K562 (cell line): ENCODE data around the gene TMEM242. TPM values are rescaled to one million over a fixed set of nuclear protein-coding genes. Genes with fewer than 3 reads are reported as not detected.

Experiments used
- C11orf30 ChIP-seq: fragments of 450-650 bp; IDR thresholded peaks from 2 replicates; pipeline ENCODE4 v1.6.1; 2016; ENCODE audit warnings: low read depth, mild to moderate bottlenecking
- CBFA2T2 ChIP-seq: fragments of 450-650 bp; conservative IDR thresholded peaks from 2 replicates; pipeline ENCODE4 v1.6.1; 2017; ENCODE audit warnings: mild to moderate bottlenecking
- CBX5 ChIP-seq: IDR thresholded peaks from 2 replicates; pipeline ENCODE4 v1.6.1; 2014; ENCODE audit warnings: low read depth, borderline replicate concordance
- CHD1 ChIP-seq: fragments of 200-600 bp; sonication (generic); IDR thresholded peaks from one replicate; pipeline ENCODE4 v1.6.1; 2012; ENCODE audit warnings: mild to moderate bottlenecking, moderate library complexity, low read length, inconsistent platforms
- CXXC5 ChIP-seq: fragments of 250-450 bp; sonication (Bioruptor Pico); IDR thresholded peaks from 2 replicates; pipeline ENCODE4 v1.8.0; 2022; ENCODE audit warnings: inconsistent platforms, mild to moderate bottlenecking, moderate library complexity
- HDAC1 ChIP-seq, 2 experiments: fragments of 450-650 bp; IDR thresholded peaks; 2 replicates each; pipeline ENCODE4 v1.6.1; 2016 to 2017; ENCODE audit warnings: inconsistent platforms in 1 of 2, mild to moderate bottlenecking in 1 of 2, moderate library complexity in 1 of 2
- HMG20A ChIP-seq: fragments of 450-650 bp; formaldehyde crosslinking; conservative IDR thresholded peaks from 2 replicates; pipeline ENCODE4 v1.4.0; 2020; ENCODE audit warnings: mild to moderate bottlenecking, mixed read lengths
- HNRNPLL ChIP-seq: fragments of 200-400 bp; formaldehyde crosslinking; IDR thresholded peaks from 2 replicates; pipeline ENCODE4 v1.6.1; 2017; ENCODE audit warnings: low read length, low read depth, mild to moderate bottlenecking; ENCODE audit not compliant: poor library complexity, severe bottlenecking
- IRF1 ChIP-seq: sonication (generic); formaldehyde crosslinking; IDR thresholded peaks from 2 replicates; pipeline ENCODE4 v1.8.0; 2022; ENCODE audit warnings: missing genetic modification reagents, mild to moderate bottlenecking, borderline replicate concordance
- MED1 ChIP-seq: sonication (generic); formaldehyde crosslinking; IDR thresholded peaks from 2 replicates; pipeline ENCODE4 v1.8.1; 2023; ENCODE audit warnings: missing genetic modification reagents, borderline replicate concordance
- NBN ChIP-seq: fragments of 450-650 bp; IDR thresholded peaks from 2 replicates; pipeline ENCODE4 v1.6.1; 2016; ENCODE audit warnings: low read depth, mild to moderate bottlenecking
- NONO ChIP-seq, 2 experiments: fragments of 200-400 bp in 1 of 2; fragments of 450-650 bp in 1 of 2; formaldehyde crosslinking in 1 of 2; IDR thresholded peaks; 2 replicates each; pipeline ENCODE4 v1.6.1; 2017; ENCODE audit warnings: low read depth in 2 of 2, mild to moderate bottlenecking in 2 of 2, moderate library complexity in 2 of 2, low read length in 1 of 2
- NR2C2 ChIP-seq, 2 experiments: fragments of 200-800 bp in 1 of 2; sonication (Bioruptor generic) in 1 of 2; sonication (generic) in 1 of 2; formaldehyde crosslinking in 1 of 2; IDR thresholded peaks; 2 replicates each; pipeline versions ENCODE4 v1.6.1 to v1.8.0; 2016 to 2022; ENCODE audit warnings: mild to moderate bottlenecking in 1 of 2, missing compliant biosample characterization in 1 of 2, missing genetic modification characterization in 1 of 2, missing genetic modification reagents in 1 of 2
- PKNOX1 ChIP-seq: fragments of 450-650 bp; IDR thresholded peaks from 2 replicates; pipeline ENCODE4 v1.6.1; 2016
- RCOR1 ChIP-seq, 2 experiments: IDR thresholded peaks; 2 replicates each; pipeline ENCODE4 v1.6.1; 2012; ENCODE audit warnings: low read depth in 2 of 2, low read length in 2 of 2, borderline replicate concordance in 1 of 2, improper control_type of control experiment in 1 of 2
- RREB1 ChIP-seq: fragments of 250-450 bp; sonication (Bioruptor Pico); IDR thresholded peaks from 2 replicates; pipeline ENCODE4 v1.4.0; 2020
- ZNF740 ChIP-seq, 3 experiments: fragments of 200-800 bp in 1 of 3; sonication (Bioruptor generic) in 1 of 3; sonication (generic) in 1 of 3; formaldehyde crosslinking in 1 of 3; IDR thresholded peaks; 2 replicates each; pipeline versions ENCODE4 v1.6.1 to v1.8.0; 2016 to 2022; ENCODE audit warnings: mild to moderate bottlenecking in 2 of 3, missing compliant biosample characterization in 2 of 3, missing genetic modification characterization in 2 of 3, missing genetic modification reagents in 1 of 3
- ZNF778 ChIP-seq: fragments of 450-650 bp; formaldehyde crosslinking; IDR thresholded peaks from 2 replicates; pipeline ENCODE4 v1.4.0; 2020; ENCODE audit warnings: mild to moderate bottlenecking, moderate library complexity
- polyA plus RNA-seq, 8 experiments: library from polyadenylated mRNA; depleted of rRNA in 4 of 8; stranded (reverse) in 5 of 8; unstranded in 3 of 8; fragments of >200 nt; fragmentation: Nextera tagmentation in 2 of 8; fragmentation: Illumina TruSeq in 1 of 8; extraction: Ambion mirVana in 2 of 8; extraction: Trizol in 1 of 8; gene quantifications; 2 replicates each; pipeline versions ENCODE4 v1.2.1 to v1.2.3, GENCODE V29; 2011 to 2014; ENCODE audit warnings: inconsistent platforms in 1 of 8, missing spikeins in 1 of 8
- total RNA-seq, 7 experiments: library from RNA; depleted of rRNA in 6 of 7; stranded (reverse); fragments of >200 nt in 6 of 7; fragmentation: Illumina TruSeq in 2 of 7; extraction: Trizol in 2 of 7; gene quantifications; 2 replicates each; pipeline versions ENCODE4 v1.2.1 to v1.2.3, GENCODE V29; 2011 to 2021; ENCODE audit warnings: low replicate concordance in 1 of 7

TMEM242 gene
- total and polyA plus RNA-seq, 9 of the 15 experiments (the other 6 are each of a cell fraction or from before 2014, with no cell fraction given), result 9.5 to 35.3 (median 16.5) TPM

GRCh38 chr6:157304899-157305663 is 18.2 kb downstream of the TMEM242 start (continued):
- TF ChIP-seq CBFA2T2 (peak; percentile 51; the same call in 1 of the 2 replicates), NONO (IDR thresholded peaks at IDR 0.05; ENCODE audit: low read depth in 2 of 2, low read length in 1 of 2) (no peak), CHD1 (no peak), NR2C2 (CRISPR knock-in tag; IDR thresholded peaks at IDR 0.05) (no peak), NR2C2 (tag; IDR thresholded peaks at IDR 0.05) (peak; percentile 46), HMG20A (no peak), CBX5 (no peak), HDAC1 (IDR thresholded peaks at IDR 0.05) (peak in 1 of 2 experiments; percentile 33; a peak in 1 of 4 replicates), CXXC5 (CRISPR knock-in tag) (0 out of 2 replicates have a peak, but pooled peaks have one; percentile 21), RREB1 (CRISPR knock-in tag) (no peak), MED1 (CRISPR knock-in tag) (no peak), RCOR1 (IDR thresholded peaks at IDR 0.05; ENCODE audit: borderline replicate concordance in 1 of 2, low read depth in 2 of 2, low read length in 2 of 2) (peak in 1 of 2 experiments; percentile 3; a peak in 1 of 4 replicates), C11orf30 (no peak), IRF1 (no peak), ZNF740 (CRISPR knock-in tag; IDR thresholded peaks at IDR 0.05) (no peak), ZNF740 (tag; IDR thresholded peaks at IDR 0.05) (no peak), HNRNPLL (no peak), ZNF778 (CRISPR knock-in tag) (no peak), NBN (no peak), PKNOX1 (no peak)
